Measurements from ENCODE around the gene CCNB3. TPM values are rescaled to one million over a fixed set of nuclear protein-coding genes. Genes with fewer than 3 reads are reported as not detected.

Gene CCNB3
- polyA plus RNA-seq, 1 experiment = 0.11 TPM

DNA sequence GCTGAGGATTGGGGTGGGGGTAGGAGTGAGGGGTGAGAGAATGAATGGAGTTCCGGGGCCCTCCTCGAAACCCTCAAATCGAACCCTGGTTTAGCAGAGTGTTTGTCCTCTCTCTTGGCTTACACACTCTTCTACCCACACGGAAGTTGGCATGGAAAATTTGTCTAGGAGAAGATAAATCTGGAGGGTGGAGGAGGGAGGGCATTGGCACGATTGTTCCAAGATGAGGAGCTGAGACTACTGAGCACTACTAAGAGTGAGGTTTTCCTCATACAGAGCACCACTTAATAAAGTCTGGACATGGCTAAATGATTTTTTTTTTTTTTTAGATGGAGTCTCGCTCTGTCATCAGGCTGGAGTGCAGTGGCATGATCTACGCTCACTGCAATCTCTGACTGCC lies 37.2 kb upstream of the CCNB3 start:
- POLR2A ChIA-PET = no interaction called here
- CTCF ChIA-PET = interaction anchor here (0.7 kb wide), 1 partner anchor 9 kb away, joined by 3 read pairs; no protein-coding TSS in a partner anchor
- no peaks in the 10 kb centered on the region for H3K36me3 ChIP-seq (ENCODE audit: control insufficient read depth, insufficient read depth, low read length)
- no peaks in the 10 kb centered on the region for H3K27me3 ChIP-seq (ENCODE audit: control insufficient read depth, insufficient read depth, low read length)
- no peak overlapping the region for H3K4me3 ChIP-seq (ENCODE audit: low read depth, low read length)
- no peak for DNase-seq (ENCODE audit: low read depth)
- TF ChIP-seq, protein P1, sequence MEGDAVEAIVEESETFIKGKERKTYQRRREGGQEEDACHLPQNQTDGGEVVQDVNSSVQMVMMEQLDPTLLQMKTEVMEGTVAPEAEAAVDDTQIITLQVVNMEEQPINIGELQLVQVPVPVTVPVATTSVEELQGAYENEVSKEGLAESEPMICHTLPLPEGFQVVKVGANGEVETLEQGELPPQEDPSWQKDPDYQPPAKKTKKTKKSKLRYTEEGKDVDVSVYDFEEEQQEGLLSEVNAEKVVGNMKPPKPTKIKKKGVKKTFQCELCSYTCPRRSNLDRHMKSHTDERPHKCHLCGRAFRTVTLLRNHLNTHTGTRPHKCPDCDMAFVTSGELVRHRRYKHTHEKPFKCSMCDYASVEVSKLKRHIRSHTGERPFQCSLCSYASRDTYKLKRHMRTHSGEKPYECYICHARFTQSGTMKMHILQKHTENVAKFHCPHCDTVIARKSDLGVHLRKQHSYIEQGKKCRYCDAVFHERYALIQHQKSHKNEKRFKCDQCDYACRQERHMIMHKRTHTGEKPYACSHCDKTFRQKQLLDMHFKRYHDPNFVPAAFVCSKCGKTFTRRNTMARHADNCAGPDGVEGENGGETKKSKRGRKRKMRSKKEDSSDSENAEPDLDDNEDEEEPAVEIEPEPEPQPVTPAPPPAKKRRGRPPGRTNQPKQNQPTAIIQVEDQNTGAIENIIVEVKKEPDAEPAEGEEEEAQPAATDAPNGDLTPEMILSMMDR (IDR thresholded peaks at IDR 0.05; ENCODE audit: insufficient read depth, low read depth, low read length) = no peak

DNA sequence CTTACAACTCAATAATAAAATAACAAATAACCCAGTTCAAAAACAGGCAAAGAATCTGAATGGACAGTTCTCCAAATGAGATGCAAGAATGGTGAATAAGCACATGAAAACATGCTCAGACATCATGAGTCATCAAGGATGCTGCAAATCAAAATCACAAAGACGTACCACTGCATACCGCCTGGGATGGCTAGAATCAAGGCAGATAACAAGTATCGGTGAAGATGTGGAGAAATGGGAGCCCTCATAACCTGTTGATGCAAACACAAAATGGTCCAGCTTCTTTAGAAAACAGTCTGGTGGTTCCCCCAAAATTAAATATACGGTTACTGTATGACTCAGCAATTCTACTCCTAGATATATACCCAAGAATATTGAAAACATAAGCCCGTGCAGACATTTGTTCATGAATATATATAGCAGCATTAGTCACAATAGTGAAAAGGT lies 36.3 kb upstream of the CCNB3 start:
- H3K4me3 ChIP-seq (ENCODE audit: low read depth, low read length) = no peak overlapping the region
- H3K27me3 ChIP-seq (ENCODE audit: control insufficient read depth, insufficient read depth, low read length) = no peaks in the 10 kb centered on the region
- no peak for DNase-seq (ENCODE audit: low read depth)
- TF ChIP-seq, protein P1 (IDR thresholded peaks at IDR 0.05; ENCODE audit: insufficient read depth, low read depth, low read length) = no peak
- CTCF ChIA-PET = interaction anchor here (0.7 kb wide), 1 partner anchor 8 kb away, joined by 3 read pairs; no protein-coding TSS in a partner anchor
- POLR2A ChIA-PET = no interaction called here
- H3K36me3 ChIP-seq (ENCODE audit: control insufficient read depth, insufficient read depth, low read length) = no peaks in the 10 kb centered on the region

DNA sequence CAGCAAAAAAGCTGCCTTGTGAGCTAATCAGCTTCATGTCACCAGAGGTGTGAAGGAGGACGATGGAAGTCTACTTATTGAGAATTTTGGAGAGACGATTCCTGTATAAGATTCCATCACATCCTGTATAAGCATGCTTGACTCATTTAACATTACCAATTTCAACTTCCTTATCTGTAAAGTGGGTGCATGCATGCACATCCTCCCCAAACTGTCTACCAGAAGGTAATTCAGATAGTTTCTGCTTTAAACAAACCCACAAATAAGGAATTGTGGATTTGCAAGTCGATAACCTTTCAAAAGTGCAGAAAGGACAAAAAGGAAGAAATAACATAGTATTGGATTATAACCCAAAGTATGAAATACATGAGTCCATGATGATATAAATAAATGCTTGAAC lies 34.8 kb upstream of the CCNB3 start:
- no peaks in the 10 kb centered on the region for H3K36me3 ChIP-seq (ENCODE audit: control insufficient read depth, insufficient read depth, low read length)
- ChIA-PET CTCF (no interaction called here), POLR2A (no interaction called here)
- no peaks in the 10 kb centered on the region for H3K27me3 ChIP-seq (ENCODE audit: control insufficient read depth, insufficient read depth, low read length)
- TF ChIP-seq, protein P1 (IDR thresholded peaks at IDR 0.05; ENCODE audit: insufficient read depth, low read depth, low read length) = no peak
- no peak for DNase-seq (ENCODE audit: low read depth)
- H3K4me3 ChIP-seq (ENCODE audit: low read depth, low read length) = no peak overlapping the region

DNA sequence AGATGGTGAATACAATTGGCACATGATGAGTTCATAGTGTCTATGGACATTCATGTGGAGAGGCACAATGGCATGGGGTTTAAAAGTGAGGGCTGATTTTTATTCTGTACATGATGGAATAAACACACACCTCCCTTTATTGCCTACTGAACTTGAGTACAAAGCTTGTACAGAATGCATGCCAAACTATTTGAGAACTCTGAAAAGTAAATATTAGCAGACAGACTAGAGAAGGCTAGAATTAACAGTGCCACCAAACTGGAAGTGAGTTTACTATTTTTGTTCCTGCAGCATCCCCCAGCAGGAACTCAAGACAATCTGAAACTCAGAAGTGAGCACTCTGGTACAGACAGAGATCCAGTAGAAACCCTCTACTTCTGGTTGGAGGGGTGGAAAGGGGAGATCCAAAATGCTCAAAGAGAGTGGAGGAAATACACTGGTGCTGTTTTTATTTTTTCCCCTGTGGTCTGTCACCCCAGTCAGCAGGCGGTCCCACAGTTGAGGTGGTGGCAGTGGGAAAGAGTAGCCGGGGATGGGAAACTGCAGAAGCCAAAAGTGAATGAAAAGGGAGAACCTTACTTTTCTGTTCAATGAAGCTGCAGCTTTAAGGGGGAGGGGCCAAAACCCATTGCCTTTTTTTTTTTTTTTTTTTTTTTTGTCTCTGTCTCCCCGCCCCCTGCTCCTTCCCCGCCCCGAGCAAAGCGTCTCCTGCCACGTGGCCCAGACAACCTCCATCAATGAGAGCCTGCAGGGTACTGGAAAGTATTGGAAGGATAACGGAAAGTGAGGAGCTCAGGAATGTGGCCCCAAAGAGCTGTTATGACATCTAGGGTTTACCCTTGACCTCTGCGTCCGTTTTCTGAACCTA lies 24.3 kb upstream of the CCNB3 start:
- Histone ChIP-seq H3K4me3 (ENCODE audit: low read depth, low read length) (no peak overlapping the region), H3K27me3 (ENCODE audit: control insufficient read depth, insufficient read depth, low read length) (no peaks in the 10 kb centered on the region), H3K36me3 (ENCODE audit: control insufficient read depth, insufficient read depth, low read length) (no peaks in the 10 kb centered on the region)
- ChIA-PET CTCF (no interaction called here), POLR2A (no interaction called here)
- no peak for DNase-seq (ENCODE audit: low read depth)
- TF ChIP-seq, protein P1 (IDR thresholded peaks at IDR 0.05; ENCODE audit: insufficient read depth, low read depth, low read length) = no peak

DNA sequence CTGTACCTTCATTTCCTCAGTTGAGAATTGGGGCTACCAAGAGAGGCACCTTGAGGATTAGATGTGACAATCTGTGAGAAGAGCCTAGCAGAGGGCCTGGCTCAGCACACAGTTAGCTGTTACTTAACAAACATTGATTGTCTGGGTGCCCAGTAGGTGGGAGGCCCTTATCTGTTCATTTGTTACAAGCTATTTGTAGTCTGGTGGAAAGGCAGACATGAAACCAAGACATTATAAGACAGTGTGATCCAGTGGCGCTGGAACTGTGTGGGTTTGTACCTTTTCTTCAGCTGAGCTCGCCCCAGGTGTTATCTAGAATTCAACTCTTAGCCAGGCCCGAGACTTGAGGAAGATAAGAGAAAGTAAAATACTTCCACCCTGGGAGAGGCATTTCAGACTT lies 20.7 kb upstream of the CCNB3 start:
- TF ChIP-seq, protein P1 (IDR thresholded peaks at IDR 0.05; ENCODE audit: insufficient read depth, low read depth, low read length) = no peak
- no peak overlapping the region for H3K4me3 ChIP-seq (ENCODE audit: low read depth, low read length)
- POLR2A ChIA-PET = no interaction called here
- no peaks in the 10 kb centered on the region for H3K27me3 ChIP-seq (ENCODE audit: control insufficient read depth, insufficient read depth, low read length)
- CTCF ChIA-PET = no interaction called here
- DNase-seq (ENCODE audit: low read depth) = no peak
- H3K36me3 ChIP-seq (ENCODE audit: control insufficient read depth, insufficient read depth, low read length) = no peaks in the 10 kb centered on the region

Data from BJ (cell line).